GM12878 (cell line): ENCODE measurements around the gene SCYGR5. TPM values are rescaled to one million over a fixed set of nuclear protein-coding genes. Genes with fewer than 3 reads are reported as not detected.

Experiments used
- ATAC-seq: fragments of 200-7000 bp; cut with Tn5 transposase; 3 replicates; pipeline ENCODE4 v1.9.1; 2020; ENCODE audit warnings: mild to moderate bottlenecking, moderate library complexity
- BruUV-seq: library from RNA; stranded (reverse); fragments of 400-500 nt; replicated peaks from 2 replicates; lab custom pipeline; 2021; lab: Mats Ljungman, UMichigan
- CTCF ChIA-PET: fragments of 300-600 bp; sonication (Branson Sonifier 250); formaldehyde crosslinking; extraction: SDS; loops from one replicate; lab custom pipeline; 2021; ENCODE audit warnings: inconsistent platforms; lab: Yijun Ruan, JAX
- POLR2A ChIA-PET: fragments of 350-600 bp; formaldehyde crosslinking; extraction: SDS; loops from one replicate; lab custom pipeline; 2021; ENCODE audit warnings: inconsistent platforms; lab: Charles Lee
- RAD21 ChIA-PET: fragments of 300-600 bp; sonication (Branson Sonifier 250); formaldehyde crosslinking; loops from one replicate; lab custom pipeline; 2023; ENCODE audit warnings: antibody characterized with exemption; ENCODE audit not compliant: unreplicated experiment; lab: Charles Lee
- SMC1A ChIA-PET: fragments of 300-600 bp; sonication (Branson Sonifier 250); formaldehyde crosslinking; loops from one replicate; lab custom pipeline; 2023; ENCODE audit not compliant: unreplicated experiment, uncharacterized antibody; lab: Charles Lee
- DNase-seq: peaks from one replicate; pipeline ENCODE4 v3.0.0-alpha.2; 2011; ENCODE audit warnings: low read depth, low spot score
- FAIRE-seq: peaks from 3 replicates; lab custom pipeline; 2011; peaks lifted over from hg19 to GRCh38; lab: Jason Lieb, UNC
- H2AFZ ChIP-seq: 2 replicates; pipeline ENCODE4 v1.6.0; 2011; ENCODE audit warnings: low read depth, low read length, control low read depth; ENCODE audit not compliant: control insufficient read depth
- H3K27ac ChIP-seq: 2 replicates; pipeline ENCODE4 v1.5.1; 2011; ENCODE audit warnings: control low read depth; ENCODE audit not compliant: control insufficient read depth, insufficient read depth
- H3K27me3 ChIP-seq, 2 experiments: replicated peaks in 1 of 2; 2 replicates each; pipeline versions ENCODE4 v1.6.0 to v1.6.1; 2011; ENCODE audit warnings: low read length in 1 of 2; ENCODE audit not compliant: control insufficient read depth in 2 of 2, insufficient read depth in 2 of 2
- H3K36me3 ChIP-seq, 2 experiments: 2 replicates each; pipeline ENCODE4 v1.5.1; 2011; ENCODE audit warnings: low read length in 1 of 2; ENCODE audit not compliant: control insufficient read depth in 2 of 2, insufficient read depth in 2 of 2
- H3K4me1 ChIP-seq: 2 replicates; pipeline ENCODE4 v1.6.1; 2011; ENCODE audit warnings: mild to moderate bottlenecking, low read length, moderate library complexity, mixed read lengths; ENCODE audit not compliant: control insufficient read depth, insufficient read depth
- H3K4me2 ChIP-seq: 2 replicates; pipeline ENCODE4 v1.6.0; 2011; ENCODE audit warnings: control low read depth; ENCODE audit not compliant: control insufficient read depth, insufficient read depth
- H3K4me3 ChIP-seq: fragments of 200-600 bp; sonication (generic); 2 replicates; pipeline ENCODE4 v1.5.1; 2016
- H3K79me2 ChIP-seq: 2 replicates; pipeline ENCODE4 v1.6.0; 2011; ENCODE audit warnings: low read length; ENCODE audit not compliant: control insufficient read depth, insufficient read depth
- H3K9ac ChIP-seq: 2 replicates; pipeline ENCODE4 v1.8.0; 2011; ENCODE audit warnings: low read length, control low read depth, mixed read lengths; ENCODE audit not compliant: control insufficient read depth, insufficient read depth
- H3K9me3 ChIP-seq: replicated peaks from 3 replicates; pipeline ENCODE4 v1.5.1; 2011; ENCODE audit warnings: mild to moderate bottlenecking, low read length; ENCODE audit not compliant: control insufficient read depth, insufficient read depth
- H4K20me1 ChIP-seq: 2 replicates; pipeline ENCODE4 v1.6.0; 2011; ENCODE audit not compliant: control insufficient read depth, insufficient read depth
- ASH2L ChIP-seq: fragments of 300-600, 200-600 bp; sonication (generic); IDR thresholded peaks from 2 replicates; pipeline ENCODE4 v1.6.1; 2017; ENCODE audit warnings: low read depth, mild to moderate bottlenecking, borderline replicate concordance
- EED ChIP-seq: sonication (generic); IDR thresholded peaks from 2 replicates; pipeline ENCODE4 v1.6.1; 2016; ENCODE audit warnings: antibody characterized with exemption, low read depth
- IKZF2 ChIP-seq, 2 experiments: fragments of 450-650 bp; IDR thresholded peaks; 2 replicates each; pipeline ENCODE4 v1.6.1; 2017; ENCODE audit warnings: mild to moderate bottlenecking in 2 of 2, moderate library complexity in 2 of 2
- KAT2A ChIP-seq: conservative IDR thresholded peaks from 2 replicates; pipeline ENCODE4 v1.6.1; 2011; ENCODE audit warnings: low read depth, low read length; ENCODE audit not compliant: control insufficient read depth
- KLF5 ChIP-seq: fragments of 450-650 bp; IDR thresholded peaks from 2 replicates; pipeline ENCODE4 v1.6.1; 2014; ENCODE audit warnings: mild to moderate bottlenecking; ENCODE audit not compliant: partially characterized antibody
- MTA3 ChIP-seq: IDR thresholded peaks from 2 replicates; pipeline ENCODE4 v1.6.1; 2012; ENCODE audit warnings: low read length, inconsistent platforms, borderline replicate concordance
- MYC ChIP-seq: IDR thresholded peaks from 2 replicates; pipeline ENCODE4 v1.6.1; 2011; ENCODE audit warnings: mild to moderate bottlenecking, low read length, moderate library complexity, inconsistent platforms; ENCODE audit not compliant: insufficient read depth, insufficient replicate concordance, insufficient read length, severe bottlenecking
- NFXL1 ChIP-seq: fragments of 450-650 bp; IDR thresholded peaks from 2 replicates; pipeline ENCODE4 v1.6.1; 2017; ENCODE audit warnings: antibody characterized with exemption, mild to moderate bottlenecking, borderline replicate concordance
- NR2C2 ChIP-seq: IDR thresholded peaks from 2 replicates; pipeline ENCODE4 v1.6.1; 2011; ENCODE audit warnings: borderline replicate concordance, low read depth; ENCODE audit not compliant: control insufficient read depth, insufficient read length
- SREBF2 ChIP-seq: IDR thresholded peaks from 2 replicates; pipeline ENCODE4 v1.6.1; 2012; ENCODE audit warnings: mild to moderate bottlenecking, low read length
- ZNF217 ChIP-seq: fragments of 450-650 bp; IDR thresholded peaks from 2 replicates; pipeline ENCODE4 v1.6.1; 2017; ENCODE audit warnings: antibody characterized with exemption, mild to moderate bottlenecking
- ZNF24 ChIP-seq: fragments of 450-650 bp; IDR thresholded peaks from 2 replicates; pipeline ENCODE4 v1.6.1; 2017; ENCODE audit warnings: antibody characterized with exemption, mild to moderate bottlenecking
- WGBS: methylation state at CpG from one replicate; pipeline ENCODE4 v1.1.6; 2016; ENCODE audit warnings: low lambda C conversion rate; ENCODE audit not compliant: insufficient replicate concordance, insufficient coverage; ENCODE audit errors: missing lambda C conversion rate; 5-methylcytosine and 5-hydroxymethylcytosine counted together
- in situ Hi-C: fragments of 300-500 bp; cut with MboI; formaldehyde crosslinking; loops from 9 replicates; pipeline ENCODE4 v1.14.3; 2018; ENCODE audit warnings: mixed read lengths
- intact Hi-C: fragments of 100-400 bp; cut with micrococcal nuclease; formaldehyde crosslinking; loops from one replicate; pipeline ENCODE4 v1.14.2; 2022; ENCODE audit not compliant: unreplicated experiment
- polyA plus RNA-seq, 11 experiments: library from polyadenylated mRNA; depleted of rRNA in 4 of 11; unstranded in 6 of 11; stranded (reverse) in 5 of 11; fragments of >200 nt; fragmentation: Nextera tagmentation in 4 of 11; fragmentation: Illumina TruSeq in 1 of 11; extraction: Ambion mirVana in 4 of 11; extraction: Trizol in 1 of 11; gene quantifications; 1 replicate in 1 of 11; 2 replicates in 10 of 11; pipeline versions ENCODE4 v1.2.1 to v1.2.3, GENCODE V29; 2011 to 2016; ENCODE audit warnings: inconsistent platforms in 2 of 11, missing spikeins in 2 of 11, low read depth in 1 of 11
- total RNA-seq, 4 experiments: library from RNA; depleted of rRNA in 3 of 4; stranded (reverse); fragments of >200 nt in 3 of 4; fragmentation: Illumina TruSeq in 1 of 4; extraction: Trizol in 1 of 4; gene quantifications; 2 replicates each; pipeline versions ENCODE4 v1.2.1 to v1.2.3, GENCODE V29; 2013 to 2021

Gene SCYGR5
- total and polyA plus RNA-seq, 10 of the 15 experiments (the other 5 are each of a cell fraction or from before 2014, with no cell fraction given), result not detected

- H3K79me2 ChIP-seq, result no peaks in the 10 kb centered on the region
- POLR2A ChIA-PET, result no interaction called here
- no peak overlapping the region for H3K9ac ChIP-seq
- SMC1A ChIA-PET, result interaction anchor here (0.7 to 4.1 kb wide), 10 partner anchors 8 to 307 kb away, joined by 3 to 56 read pairs (median 7); no protein-coding TSS in a partner anchor
- CTCF ChIA-PET, result interaction anchor here (0.6 to 5.4 kb wide), 31 partner anchors 9 to 1074 kb away, joined by 3 to 134 read pairs (median 5); no protein-coding TSS in a partner anchor
- intact Hi-C loops (loop anchor here (10.0 kb wide), 1 partner anchor 533 kb away; no protein-coding TSS in a partner anchor), in situ Hi-C loops (no loop called here)
- WGBS, result 47% methylated on average over 8 of the region's 8 CpGs
- H4K20me1 ChIP-seq, result no peaks in the 10 kb centered on the region
- DNase-seq (no peak), FAIRE-seq (no peak), ATAC-seq (no peak)
- H3K4me2 ChIP-seq, result no peak overlapping the region
- H3K27ac ChIP-seq, result no peak overlapping the region
- H3K4me3 ChIP-seq, result no peak overlapping the region
- H3K9me3 ChIP-seq, result no peaks in the 10 kb centered on the region
- no TSS peak for BruUV-seq
- H3K4me1 ChIP-seq, result no peaks in the 10 kb centered on the region
- RAD21 ChIA-PET, result interaction anchor here (0.7 to 4.1 kb wide), 14 partner anchors 13 to 251 kb away, joined by 3 to 56 read pairs (median 6); no protein-coding TSS in a partner anchor
- H3K27me3 ChIP-seq, result no peaks in the 10 kb centered on the region
- TF ChIP-seq KLF5, result no peak
- no peak for TF ChIP-seq EED
- TF ChIP-seq NR2C2, result no peak
- no peak for TF ChIP-seq IKZF2 (IDR thresholded peaks at IDR 0.05)
- TF ChIP-seq SREBF2, result no peak
- TF ChIP-seq MYC, result no peak
- no peak for TF ChIP-seq ZNF217
- no peak for TF ChIP-seq KAT2A
- TF ChIP-seq MTA3, result no peak
- no peak for TF ChIP-seq ZNF24
- TF ChIP-seq ASH2L, result no peak
- no peak for TF ChIP-seq NFXL1
- H2AFZ ChIP-seq, result no peak overlapping the region
- no peaks in the 10 kb centered on the region for H3K36me3 ChIP-seq
These were observed 9.3 kb upstream of the SCYGR5 start for GRCh38 chr2:227657199-227657845.
